Rectal smooth muscle tissue (tissue), 1 donor: ENCODE data around the gene SMAP2.

Source experiments
- H3K27ac ChIP-seq: one replicate; pipeline ENCODE4 v1.7.0; 2013; ENCODE audit warnings: low read depth, low read length, inconsistent platforms
- H3K27me3 ChIP-seq: one replicate; pipeline ENCODE4 v1.7.0; 2013; ENCODE audit warnings: low read length; ENCODE audit not compliant: control insufficient read depth, insufficient read depth
- H3K36me3 ChIP-seq: one replicate; pipeline ENCODE4 v1.7.0; 2013; ENCODE audit warnings: low read length; ENCODE audit not compliant: control insufficient read depth, insufficient read depth
- H3K4me1 ChIP-seq: one replicate; pipeline ENCODE4 v1.7.0; 2013; ENCODE audit warnings: low read length; ENCODE audit not compliant: control insufficient read depth, insufficient read depth
- H3K4me3 ChIP-seq: one replicate; pipeline ENCODE4 v1.7.0; 2013; ENCODE audit warnings: low read length
- H3K9ac ChIP-seq: one replicate; pipeline ENCODE4 v1.7.0; 2013; ENCODE audit warnings: low read length

The SMAP2 gene

DNA sequence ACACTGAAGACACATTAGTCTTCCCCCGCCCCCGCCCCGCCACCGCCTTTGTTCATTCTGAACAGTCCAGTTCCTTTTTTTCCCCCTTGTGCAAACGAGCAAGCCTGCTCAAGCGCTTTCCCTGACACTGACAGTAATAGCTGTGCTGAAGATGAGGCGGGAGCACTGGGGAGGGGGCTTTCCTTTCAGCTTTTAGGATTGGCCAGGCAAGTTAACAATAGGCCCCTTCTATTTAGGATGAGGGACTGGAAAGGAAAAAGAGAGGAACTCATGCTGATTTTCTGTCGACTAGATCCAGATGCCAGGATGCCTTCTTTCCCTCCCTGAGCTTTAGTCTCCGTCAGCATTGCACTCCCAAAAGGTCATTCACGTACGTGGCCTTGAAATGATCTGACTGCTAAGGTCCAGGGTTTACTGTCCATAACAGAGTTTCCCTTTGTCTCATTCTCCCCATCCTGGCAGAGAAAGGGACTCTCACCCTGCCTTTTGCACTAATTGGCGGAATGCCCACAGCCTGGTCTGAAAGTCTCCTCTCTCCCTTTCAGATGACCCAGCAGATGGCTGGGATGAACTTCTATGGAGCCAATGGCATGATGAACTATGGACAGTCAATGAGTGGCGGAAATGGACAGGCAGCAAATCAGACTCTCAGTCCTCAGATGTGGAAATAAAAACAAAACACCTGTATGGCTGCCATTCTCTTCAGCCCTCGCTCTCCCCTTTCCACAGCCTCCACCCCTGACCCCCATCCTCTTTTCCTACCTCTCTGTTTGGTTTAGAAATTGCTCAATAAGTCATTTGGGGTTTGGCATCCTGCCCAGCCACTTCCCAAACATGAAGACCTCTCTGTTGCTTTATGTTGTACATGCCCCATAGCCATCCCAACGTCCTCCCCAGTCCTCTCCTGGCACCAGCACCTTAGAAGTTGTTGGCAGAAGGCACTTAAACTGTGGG lies 48.2 kb downstream of the SMAP2 start:
- Histone ChIP-seq H3K4me1 (no peaks in the 10 kb centered on the region), H3K36me3 (peaks cover 9% of the 10 kb centered on the region), H3K27me3 (no peaks in the 10 kb centered on the region), H3K4me3 (no peak overlapping the region), H3K9ac (no peak overlapping the region), H3K27ac (no peak overlapping the region)

- no peak overlapping the region for H3K9ac ChIP-seq
- H3K27me3 ChIP-seq = no peaks in the 10 kb centered on the region
- H3K4me1 ChIP-seq = no peaks in the 10 kb centered on the region
- peaks cover 6% of the 10 kb centered on the region for H3K36me3 ChIP-seq
- H3K4me3 ChIP-seq = no peak overlapping the region
- H3K27ac ChIP-seq = no peak overlapping the region
These were observed 49.2 kb downstream of the SMAP2 start for GRCh38 chr1:40422630-40423263.

GRCh38 chr1:40423264-40423642 lies 49.7 kb downstream of the SMAP2 start:
- no peak overlapping the region for H3K27ac ChIP-seq
- H3K9ac ChIP-seq = no peak overlapping the region
- H3K36me3 ChIP-seq = peaks cover 6% of the 10 kb centered on the region
- no peaks in the 10 kb centered on the region for H3K27me3 ChIP-seq
- no peaks in the 10 kb centered on the region for H3K4me1 ChIP-seq
- H3K4me3 ChIP-seq = no peak overlapping the region

DNA sequence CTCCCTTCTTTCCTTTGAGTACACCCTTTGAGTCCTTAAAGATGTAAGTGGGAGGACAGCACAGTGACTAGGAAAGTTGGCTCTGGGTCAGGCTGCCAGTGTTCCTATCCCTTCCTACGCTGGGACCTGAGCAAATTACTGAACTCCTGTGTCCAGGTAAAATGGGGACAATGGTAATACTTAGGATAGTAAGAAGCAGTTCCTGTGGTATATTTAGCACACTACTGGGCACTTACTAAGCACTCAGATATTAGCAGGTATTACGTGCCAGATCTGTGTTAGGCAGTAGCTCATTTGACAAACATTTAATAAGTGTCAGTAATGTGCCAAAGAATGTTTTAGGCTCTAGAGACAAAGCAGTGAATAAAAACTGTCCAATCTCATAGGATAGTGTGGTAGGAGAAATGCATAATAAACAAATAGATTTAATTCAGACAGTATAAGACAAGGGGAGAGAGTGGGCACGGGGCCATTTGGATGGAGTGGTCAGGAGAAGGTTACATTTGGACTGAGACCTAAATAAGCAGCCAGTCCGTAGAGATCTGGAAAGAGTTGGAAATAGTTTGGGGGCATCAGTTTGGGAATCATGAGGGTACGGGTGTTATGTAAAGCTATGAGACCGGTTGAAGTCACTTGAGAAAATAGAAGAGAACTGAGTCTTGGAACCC lies 50.6 kb downstream of the SMAP2 start:
- no peaks in the 10 kb centered on the region for H3K27me3 ChIP-seq
- no peaks in the 10 kb centered on the region for H3K4me1 ChIP-seq
- H3K36me3 ChIP-seq = peaks cover 6% of the 10 kb centered on the region
- H3K27ac ChIP-seq = no peak overlapping the region
- no peak overlapping the region for H3K9ac ChIP-seq
- H3K4me3 ChIP-seq = no peak overlapping the region

GRCh38 chr1:40425198-40425597 lies 51.7 kb downstream of the SMAP2 start:
- Histone ChIP-seq H3K4me3 (no peak overlapping the region), H3K27ac (no peak overlapping the region), H3K27me3 (no peaks in the 10 kb centered on the region), H3K4me1 (no peaks in the 10 kb centered on the region), H3K36me3 (peaks cover 6% of the 10 kb centered on the region), H3K9ac (no peak overlapping the region)

- H3K27ac ChIP-seq = no peak overlapping the region
- no peak overlapping the region for H3K9ac ChIP-seq
- no peaks in the 10 kb centered on the region for H3K27me3 ChIP-seq
- no peaks in the 10 kb centered on the region for H3K36me3 ChIP-seq
- no peak overlapping the region for H3K4me3 ChIP-seq
- no peaks in the 10 kb centered on the region for H3K4me1 ChIP-seq
These were observed 57.9 kb downstream of the SMAP2 start for GRCh38 chr1:40431385-40431784.

GRCh38 chr1:40432644-40433390 lies 59.3 kb downstream of the SMAP2 start:
- Histone ChIP-seq H3K36me3 (no peaks in the 10 kb centered on the region), H3K27ac (no peak overlapping the region), H3K4me3 (no peak overlapping the region), H3K27me3 (no peaks in the 10 kb centered on the region), H3K4me1 (no peaks in the 10 kb centered on the region), H3K9ac (no peak overlapping the region)

- Histone ChIP-seq H3K27me3 (no peaks in the 10 kb centered on the region), H3K27ac (no peak overlapping the region), H3K4me1 (no peaks in the 10 kb centered on the region), H3K4me3 (no peak overlapping the region), H3K36me3 (no peaks in the 10 kb centered on the region), H3K9ac (no peak overlapping the region)
These were observed 61.9 kb downstream of the SMAP2 start for GRCh38 chr1:40435471-40435870.

DNA sequence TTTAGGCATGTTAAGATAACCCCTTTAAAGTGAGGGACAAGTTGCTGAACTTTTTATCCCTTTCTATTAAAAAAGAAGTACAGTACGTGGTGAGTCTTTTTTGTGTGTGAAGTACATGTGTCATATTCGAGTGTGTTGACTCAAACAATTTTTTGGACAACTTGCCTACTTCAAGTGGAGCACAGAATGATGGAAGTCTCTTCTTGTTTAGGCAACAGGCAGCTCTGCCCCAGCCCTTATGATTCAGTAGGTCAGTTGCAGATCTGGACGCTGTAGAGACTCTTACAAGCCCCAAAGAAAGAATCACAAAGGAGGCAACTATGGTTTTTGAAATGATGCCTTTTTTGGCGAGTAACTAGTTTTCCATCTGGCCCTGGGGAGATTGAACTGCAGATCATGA lies 62.3 kb downstream of the SMAP2 start:
- no peaks in the 10 kb centered on the region for H3K36me3 ChIP-seq

DNA sequence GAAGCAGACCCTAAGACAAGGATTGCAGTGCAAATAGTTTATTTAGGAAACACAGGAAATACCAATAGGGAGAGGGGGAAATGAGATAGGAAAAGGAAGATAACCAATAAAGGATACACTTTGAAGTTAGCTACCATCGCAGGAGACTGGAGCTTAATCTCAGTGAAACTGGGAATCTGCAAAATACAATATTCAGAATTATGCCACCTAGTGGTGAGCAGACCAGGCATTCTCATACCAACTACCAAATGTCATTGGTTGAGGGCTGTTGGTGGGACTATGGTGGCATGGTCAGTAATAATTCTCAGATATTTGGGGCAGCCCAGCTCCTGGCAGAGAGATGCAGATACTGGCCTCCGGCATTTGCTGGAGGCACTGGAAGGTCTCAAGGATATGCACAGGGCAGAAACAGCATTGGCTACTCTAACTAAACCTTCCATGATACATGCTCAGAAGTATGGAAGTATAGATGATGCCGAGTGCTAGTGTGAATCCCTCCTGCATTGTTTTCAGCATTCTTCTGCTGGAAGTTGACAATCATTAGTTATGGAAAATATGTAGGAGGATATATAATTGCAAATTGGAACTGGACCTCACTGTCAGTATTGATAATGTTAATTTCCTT lies 65.0 kb downstream of the SMAP2 start:
- no peak overlapping the region for H3K27ac ChIP-seq
- no peak overlapping the region for H3K4me3 ChIP-seq
- no peaks in the 10 kb centered on the region for H3K4me1 ChIP-seq
- no peaks in the 10 kb centered on the region for H3K36me3 ChIP-seq
- H3K27me3 ChIP-seq = no peaks in the 10 kb centered on the region
- no peak overlapping the region for H3K9ac ChIP-seq

More for the DNA sequence above, 62.3 kb downstream of the SMAP2 start:
- Histone ChIP-seq H3K27me3 (no peaks in the 10 kb centered on the region), H3K4me3 (no peak overlapping the region), H3K4me1 (no peaks in the 10 kb centered on the region), H3K27ac (no peak overlapping the region), H3K9ac (no peak overlapping the region)

DNA sequence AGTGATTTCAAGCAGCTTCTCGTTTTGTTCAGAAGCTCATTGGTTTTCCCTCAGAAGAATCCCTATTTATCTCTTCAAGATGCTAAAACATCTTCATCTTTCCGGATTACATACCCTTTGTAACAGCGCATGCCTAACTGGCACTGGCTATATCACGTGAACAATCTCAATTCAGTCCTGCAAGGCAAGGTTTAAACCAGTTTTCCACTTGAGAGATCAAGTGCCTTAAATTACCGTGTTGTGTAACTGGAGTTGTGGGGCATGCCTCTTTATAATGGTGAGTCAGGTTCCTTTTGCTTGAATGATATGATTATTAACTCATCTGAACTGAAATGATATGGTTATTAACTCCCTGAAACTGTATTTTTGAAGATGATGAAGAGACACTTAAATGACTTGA lies 65.7 kb downstream of the SMAP2 start:
- no peak overlapping the region for H3K9ac ChIP-seq
- H3K4me1 ChIP-seq = no peaks in the 10 kb centered on the region
- H3K27me3 ChIP-seq = no peaks in the 10 kb centered on the region
- H3K27ac ChIP-seq = no peak overlapping the region
- H3K36me3 ChIP-seq = no peaks in the 10 kb centered on the region
- H3K4me3 ChIP-seq = no peak overlapping the region
